GM19193 (cell line): ENCODE data around the gene ARHGAP26.

Experiments used
- POLR2A ChIP-seq: IDR thresholded peaks from 4 replicates; pipeline ENCODE4 v1.6.1; 2011; ENCODE audit not compliant: insufficient read depth, insufficient read length; ENCODE audit errors: extremely low read depth

ARHGAP26 gene, protein sequence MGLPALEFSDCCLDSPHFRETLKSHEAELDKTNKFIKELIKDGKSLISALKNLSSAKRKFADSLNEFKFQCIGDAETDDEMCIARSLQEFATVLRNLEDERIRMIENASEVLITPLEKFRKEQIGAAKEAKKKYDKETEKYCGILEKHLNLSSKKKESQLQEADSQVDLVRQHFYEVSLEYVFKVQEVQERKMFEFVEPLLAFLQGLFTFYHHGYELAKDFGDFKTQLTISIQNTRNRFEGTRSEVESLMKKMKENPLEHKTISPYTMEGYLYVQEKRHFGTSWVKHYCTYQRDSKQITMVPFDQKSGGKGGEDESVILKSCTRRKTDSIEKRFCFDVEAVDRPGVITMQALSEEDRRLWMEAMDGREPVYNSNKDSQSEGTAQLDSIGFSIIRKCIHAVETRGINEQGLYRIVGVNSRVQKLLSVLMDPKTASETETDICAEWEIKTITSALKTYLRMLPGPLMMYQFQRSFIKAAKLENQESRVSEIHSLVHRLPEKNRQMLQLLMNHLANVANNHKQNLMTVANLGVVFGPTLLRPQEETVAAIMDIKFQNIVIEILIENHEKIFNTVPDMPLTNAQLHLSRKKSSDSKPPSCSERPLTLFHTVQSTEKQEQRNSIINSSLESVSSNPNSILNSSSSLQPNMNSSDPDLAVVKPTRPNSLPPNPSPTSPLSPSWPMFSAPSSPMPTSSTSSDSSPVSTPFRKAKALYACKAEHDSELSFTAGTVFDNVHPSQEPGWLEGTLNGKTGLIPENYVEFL

GRCh38 chr5:142769793-142770649 lies at the start of gene ARHGAP26:
TSS of gene ARHGAP26 (plus strand) at chr5:142770377. CDS start at chr5:142770762, 385 bp downstream.
- peak; percentile 55 for TF ChIP-seq POLR2A

DNA sequence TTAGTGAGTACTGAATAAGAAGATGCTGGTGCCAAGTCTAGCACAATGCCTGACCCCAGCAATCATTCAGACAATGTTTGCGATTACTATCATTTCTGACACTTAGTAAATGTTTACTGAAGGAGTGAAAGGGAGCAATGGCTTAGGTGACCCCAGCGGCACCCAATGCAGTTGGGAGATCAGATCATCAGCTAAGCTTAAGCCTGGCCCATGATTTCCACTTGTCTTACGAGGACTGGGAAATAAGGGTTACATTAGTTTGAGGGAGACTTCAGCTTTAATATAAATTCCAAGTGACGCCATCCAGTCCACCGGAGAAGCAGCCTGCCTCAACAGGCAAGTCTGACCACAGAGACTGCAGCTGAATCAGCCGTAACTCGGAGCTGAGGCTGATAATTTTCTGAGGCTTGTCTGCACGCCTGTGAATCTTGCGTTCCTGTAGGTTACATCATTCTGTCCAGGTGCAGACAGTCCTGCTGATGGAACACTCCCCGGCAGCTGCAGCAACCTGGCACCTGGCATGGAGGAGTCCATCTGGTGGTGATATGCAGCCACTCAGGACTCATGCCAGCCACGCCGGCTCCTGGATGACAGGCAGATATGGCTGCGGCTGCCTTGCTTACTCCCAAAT lies 49.4 kb upstream of the ARHGAP26 start:
- no peak for TF ChIP-seq POLR2A

- TF ChIP-seq POLR2A, result no peak
Observed at GRCh38 chr5:142722146-142722545, 48.0 kb upstream of the ARHGAP26 start.

- no peak for TF ChIP-seq POLR2A
Observed at GRCh38 chr5:142722896-142723295, 47.3 kb upstream of the ARHGAP26 start.

GRCh38 chr5:142724821-142725220 lies 45.4 kb upstream of the ARHGAP26 start:
- TF ChIP-seq POLR2A, result no peak

GRCh38 chr5:142725231-142726187 lies 44.7 kb upstream of the ARHGAP26 start:
- TF ChIP-seq POLR2A, result no peak

- TF ChIP-seq POLR2A, result no peak
Observed at GRCh38 chr5:142726188-142726731, 43.9 kb upstream of the ARHGAP26 start.

GRCh38 chr5:142727735-142728047 lies 42.5 kb upstream of the ARHGAP26 start:
- no peak for TF ChIP-seq POLR2A

DNA sequence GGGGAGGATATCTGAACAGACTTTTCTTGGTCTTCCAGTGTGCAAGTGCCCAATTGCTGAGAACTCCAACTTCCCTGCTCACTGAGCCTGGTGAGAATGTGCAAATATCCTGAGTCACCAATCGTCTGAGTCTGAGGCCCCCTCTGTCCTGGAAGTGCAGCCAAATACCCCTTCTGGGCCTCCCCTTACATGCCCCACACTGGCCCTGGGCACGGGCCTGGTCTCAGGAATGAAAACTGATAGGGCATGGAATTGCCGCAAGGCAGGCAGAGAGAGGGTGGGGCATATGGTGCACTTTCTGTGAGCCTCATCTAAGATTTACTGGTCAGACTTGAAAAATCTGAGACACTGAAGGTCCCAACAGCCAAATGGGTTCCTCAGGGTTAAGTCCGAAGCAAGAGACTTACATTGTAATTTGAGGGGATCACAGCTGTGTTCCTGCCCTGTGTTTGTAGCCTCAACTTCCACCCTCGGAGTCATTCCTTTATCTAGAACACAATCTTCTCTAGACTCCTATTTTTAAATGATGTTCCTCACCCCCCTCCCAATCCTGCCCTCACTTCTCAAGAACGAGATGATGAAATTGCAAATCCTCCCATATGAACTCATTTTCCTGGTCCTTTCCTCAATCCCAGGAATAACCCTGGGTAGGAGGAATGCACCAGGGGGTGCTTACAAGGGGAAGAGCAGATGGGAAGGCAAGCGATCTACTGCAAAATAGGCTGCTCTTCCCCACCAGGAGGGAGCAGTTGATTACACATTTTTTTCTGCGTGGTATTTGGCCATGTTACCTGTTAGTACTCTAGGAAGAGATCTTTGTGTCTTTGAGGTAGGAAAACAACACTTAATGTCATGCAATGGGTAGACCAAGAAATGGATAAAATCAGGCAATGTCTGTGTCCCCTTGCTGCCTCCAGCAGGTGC lies 34.6 kb upstream of the ARHGAP26 start:
- TF ChIP-seq POLR2A, result no peak

DNA sequence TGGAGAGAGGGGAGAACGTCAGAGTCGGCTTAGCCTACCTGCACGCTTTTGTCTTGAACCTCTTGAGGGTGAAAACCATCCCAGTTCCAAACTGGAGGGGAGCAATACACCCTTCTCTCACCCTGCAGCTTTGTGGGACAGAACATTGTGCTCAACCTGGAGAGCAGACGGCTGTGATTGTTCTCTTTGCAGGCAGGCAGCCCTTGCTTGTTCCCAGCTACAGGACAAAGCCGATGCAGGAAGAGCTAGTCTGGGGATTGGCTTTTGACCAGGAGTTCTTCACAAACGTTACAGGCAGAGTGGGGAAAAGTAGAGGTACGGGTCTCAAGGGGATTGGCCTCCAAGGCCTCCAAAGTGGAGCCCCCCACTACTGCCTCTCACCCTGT lies 33.9 kb upstream of the ARHGAP26 start:
- no peak for TF ChIP-seq POLR2A

DNA sequence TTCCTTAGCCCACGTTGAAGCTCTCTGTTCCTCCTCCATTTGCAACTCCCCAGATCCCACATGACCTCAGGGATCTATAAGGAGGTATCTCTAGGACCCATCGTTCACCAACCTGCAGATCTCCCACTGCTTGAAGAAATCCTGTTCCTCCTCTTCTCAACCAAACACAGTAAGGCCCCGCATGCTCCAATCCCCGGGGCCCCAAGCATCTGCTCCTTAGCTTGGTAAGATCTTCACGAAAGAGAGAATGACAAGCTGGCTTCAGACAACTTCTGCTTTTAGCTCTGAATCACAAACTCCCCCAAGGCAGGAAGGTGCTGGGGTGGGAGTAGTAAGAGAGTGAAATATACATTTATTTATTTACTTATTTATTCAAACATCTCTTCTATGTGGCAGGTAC lies 33.0 kb upstream of the ARHGAP26 start:
- TF ChIP-seq POLR2A, result no peak

- no peak for TF ChIP-seq POLR2A
Observed at GRCh38 chr5:142740474-142741242, 29.5 kb upstream of the ARHGAP26 start.
